Activated CD4-positive, alpha-beta T cell treated with anti-CD3 and anti-CD28 coated beads, Interleukin-2, amount 50 U/mL, for 4 hours (primary cell): ENCODE measurements around the gene HES4.
"Not testable (repeated sequence)": the region's sequence is repeated elsewhere in the genome, so short reads cannot be mapped to it uniquely, and the experiment has no call there.

Source experiments
- DNase-seq, 2 experiments: peaks; one replicate each; pipeline ENCODE4 v3.0.0-alpha.2; 2020

Gene HES4

DNA sequence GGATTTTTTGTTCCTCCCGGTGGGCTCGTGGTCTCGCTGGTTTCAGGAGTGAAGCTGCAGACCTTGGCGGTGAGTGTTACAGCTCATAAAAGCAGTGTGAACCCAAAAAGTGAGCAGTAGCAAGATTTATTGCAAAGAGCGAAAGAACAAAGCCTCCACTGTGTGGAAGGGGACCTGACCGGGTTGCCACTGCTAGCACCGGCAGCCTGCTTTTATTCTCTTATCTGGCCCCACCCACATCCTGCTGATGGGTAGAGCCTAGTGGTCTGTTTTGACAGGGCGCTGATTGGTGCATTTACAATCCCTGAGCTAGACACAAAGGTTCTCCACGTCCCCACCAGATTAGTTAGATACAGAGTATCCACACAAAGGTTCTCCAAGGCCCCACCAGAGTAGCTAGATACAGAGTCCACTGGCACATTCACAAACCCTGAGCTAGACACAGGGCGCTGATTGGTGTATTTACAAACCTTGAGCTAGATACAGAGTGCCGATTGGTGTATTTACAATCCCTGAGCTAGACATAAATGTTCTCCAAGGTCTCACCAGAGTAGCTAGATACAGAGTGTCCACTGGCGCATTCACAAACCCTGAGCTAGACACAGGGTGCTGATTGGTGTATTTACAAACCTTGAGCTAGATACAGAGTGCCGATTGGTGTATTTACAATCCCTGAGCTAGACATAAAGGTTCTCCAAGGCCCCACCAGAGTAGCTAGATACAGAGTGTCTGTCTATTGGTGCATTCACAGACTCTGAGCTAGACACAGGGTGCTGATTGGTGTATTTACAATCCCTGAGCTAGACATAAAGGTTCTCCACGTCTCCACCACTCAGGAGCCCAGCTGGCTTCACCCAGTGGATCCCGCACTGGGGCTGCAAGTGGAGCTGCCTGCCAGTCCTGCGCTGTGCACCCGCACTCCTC is 17.8 kb upstream of the HES4 start:
- DNase-seq: not testable (repeated sequence)

- no peak for DNase-seq
These were observed 15.1 kb upstream of the HES4 start for GRCh38 chr1:1014799-1015681.

DNA sequence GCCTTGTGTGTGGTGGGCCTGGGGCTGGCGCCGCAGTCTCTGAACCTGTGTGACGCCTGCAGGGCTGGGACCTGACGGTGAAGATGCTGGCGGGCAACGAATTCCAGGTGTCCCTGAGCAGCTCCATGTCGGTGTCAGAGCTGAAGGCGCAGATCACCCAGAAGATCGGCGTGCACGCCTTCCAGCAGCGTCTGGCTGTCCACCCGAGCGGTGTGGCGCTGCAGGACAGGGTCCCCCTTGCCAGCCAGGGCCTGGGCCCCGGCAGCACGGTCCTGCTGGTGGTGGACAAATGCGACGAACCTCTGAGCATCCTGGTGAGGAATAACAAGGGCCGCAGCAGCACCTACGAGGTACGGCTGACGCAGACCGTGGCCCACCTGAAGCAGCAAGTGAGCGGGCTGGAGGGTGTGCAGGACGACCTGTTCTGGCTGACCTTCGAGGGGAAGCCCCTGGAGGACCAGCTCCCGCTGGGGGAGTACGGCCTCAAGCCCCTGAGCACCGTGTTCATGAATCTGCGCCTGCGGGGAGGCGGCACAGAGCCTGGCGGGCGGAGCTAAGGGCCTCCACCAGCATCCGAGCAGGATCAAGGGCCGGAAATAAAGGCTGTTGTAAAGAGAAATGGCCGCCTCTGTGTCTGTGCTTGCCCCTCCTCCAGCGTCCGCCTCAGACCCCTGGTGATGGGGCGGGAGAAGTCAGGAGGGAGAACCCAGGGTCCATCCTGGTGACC is 14.2 kb upstream of the HES4 start:
- no peak for DNase-seq

DNA sequence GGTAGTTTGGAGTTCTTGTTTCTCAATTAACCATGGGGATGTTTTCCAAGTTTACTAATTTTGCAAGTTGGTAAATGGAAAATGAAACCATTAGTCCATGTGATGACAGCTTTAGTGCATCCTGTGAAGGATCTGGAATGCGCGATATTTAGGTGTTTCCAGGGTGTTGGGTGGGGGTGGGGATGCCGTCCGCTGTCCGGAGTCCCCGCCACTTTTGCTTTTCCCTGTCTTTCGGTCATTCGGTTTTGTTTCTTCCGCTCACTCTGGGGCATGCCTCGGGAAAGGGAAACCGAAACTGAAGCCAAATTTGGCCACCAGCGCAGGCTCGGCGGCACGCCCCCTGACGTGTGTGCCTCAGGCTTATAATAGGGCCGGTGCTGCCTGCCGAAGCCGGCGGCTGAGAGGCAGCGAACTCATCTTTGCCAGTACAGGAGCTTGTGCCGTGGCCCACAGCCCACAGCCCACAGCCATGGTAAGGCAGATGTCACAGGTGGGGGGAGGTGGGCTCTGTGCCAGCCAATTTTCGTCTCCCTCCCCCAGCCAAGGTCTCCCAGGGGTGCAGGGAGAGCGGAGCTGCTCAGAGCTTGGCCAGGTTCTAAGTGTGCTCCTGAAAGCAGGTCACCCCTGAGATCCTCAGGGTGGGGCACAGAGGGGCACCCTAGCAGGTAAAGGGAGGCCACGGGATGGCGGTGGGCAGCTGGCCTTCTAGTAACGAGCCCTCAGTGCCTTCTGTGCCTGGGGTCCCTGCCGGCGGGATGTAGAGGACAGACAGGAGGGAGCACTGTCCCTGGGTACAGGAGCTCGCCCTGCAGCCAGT is 13.4 kb upstream of the HES4 start, which contains the start of gene ISG15:
Gene ISG15, plus strand, starts transcription at position 393 of the 817 bp plus-strand sequence. Its CDS starts 77 bp downstream, at position 470.
- peak; percentile 85 to 87 for DNase-seq

DNA sequence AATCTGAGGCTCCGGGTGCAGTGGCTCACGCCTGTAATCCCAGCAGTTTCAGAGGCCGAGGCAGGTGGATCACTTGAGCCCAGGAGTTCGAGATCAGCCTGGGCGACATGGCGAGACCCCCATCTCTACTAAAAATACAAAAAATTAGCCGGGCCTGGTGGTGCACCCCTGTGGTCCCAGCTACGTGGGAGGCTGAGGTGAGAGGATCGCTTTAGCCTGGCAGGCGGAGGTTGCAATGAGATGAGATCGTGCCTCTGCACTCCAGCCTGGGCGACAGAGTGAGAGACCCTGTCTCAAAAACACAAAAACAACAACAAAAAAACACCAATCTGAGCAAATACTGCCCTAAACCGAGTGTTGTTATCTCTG is 12.8 kb upstream of the HES4 start:
- not testable (repeated sequence) for DNase-seq

DNA sequence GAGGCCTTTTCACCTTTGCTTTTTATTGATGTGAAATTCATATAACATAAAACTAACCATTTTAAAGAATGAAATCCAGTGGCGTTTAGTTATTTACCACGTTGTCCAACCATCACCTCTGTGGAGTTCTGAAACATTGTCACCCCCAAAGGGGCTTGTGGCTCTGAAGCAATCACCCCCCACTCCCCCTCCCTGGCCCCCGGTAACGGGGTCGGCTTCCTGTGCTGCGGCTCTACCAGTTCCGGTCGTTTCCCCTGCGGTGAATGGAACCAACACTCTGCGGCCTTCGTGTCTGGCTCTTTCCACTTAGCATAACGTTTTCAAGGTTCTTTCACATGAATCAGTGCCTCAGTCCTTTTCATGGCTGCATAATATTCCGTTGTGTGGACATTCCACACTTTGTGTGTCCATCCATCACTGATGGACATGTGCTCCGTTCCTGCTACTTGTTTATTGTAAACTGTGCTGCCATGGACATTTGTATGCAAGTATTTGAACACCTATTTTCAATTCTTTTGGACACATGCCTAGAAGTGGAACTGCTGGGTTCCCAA is 11.6 kb upstream of the HES4 start:
- DNase-seq: no peak

- not testable (repeated sequence) for DNase-seq
These were observed 10.2 kb upstream of the HES4 start for GRCh38 chr1:1010131-1010530.

DNA sequence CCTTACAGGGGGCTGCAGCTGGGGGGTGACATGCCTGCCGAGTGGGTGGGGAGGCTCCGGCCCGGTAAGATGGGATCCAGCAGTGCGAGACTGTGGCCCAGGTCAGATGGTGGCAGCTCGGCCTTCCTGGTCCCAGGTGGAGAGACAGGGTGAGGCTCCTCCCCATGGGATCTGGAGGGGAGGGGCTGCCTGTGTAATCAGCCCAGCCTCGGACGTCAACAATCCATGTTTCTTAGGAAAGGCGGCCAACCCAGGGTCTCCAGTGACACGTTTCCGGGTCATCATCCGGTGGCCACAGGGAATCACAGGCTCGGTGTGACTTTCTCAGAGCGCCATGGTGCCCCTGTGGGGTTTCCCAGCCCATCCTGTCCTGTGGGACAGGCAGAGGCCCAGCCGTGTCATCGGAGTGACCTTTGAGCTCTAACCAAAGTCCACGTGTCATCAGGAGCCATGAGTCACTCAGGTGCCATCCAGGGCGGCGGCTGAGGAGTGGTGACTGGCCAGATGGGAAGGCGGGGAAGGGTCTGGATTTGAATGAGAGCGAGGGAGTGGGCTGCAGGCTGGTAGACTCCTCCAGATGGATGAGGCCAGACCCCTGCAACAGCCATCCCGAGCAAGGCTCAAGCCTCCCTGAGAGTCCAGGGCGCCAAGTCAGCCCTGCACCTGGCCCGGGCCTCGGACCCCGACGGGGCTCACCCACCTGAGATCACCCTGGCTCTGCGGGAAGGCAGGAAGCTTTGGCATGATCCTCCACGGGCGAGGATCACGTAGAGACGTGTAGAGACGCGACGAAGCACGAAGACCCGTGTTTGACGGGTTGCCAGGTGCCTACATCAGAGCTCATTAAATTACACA is 6.6 kb upstream of the HES4 start:
- DNase-seq: no peak

DNA sequence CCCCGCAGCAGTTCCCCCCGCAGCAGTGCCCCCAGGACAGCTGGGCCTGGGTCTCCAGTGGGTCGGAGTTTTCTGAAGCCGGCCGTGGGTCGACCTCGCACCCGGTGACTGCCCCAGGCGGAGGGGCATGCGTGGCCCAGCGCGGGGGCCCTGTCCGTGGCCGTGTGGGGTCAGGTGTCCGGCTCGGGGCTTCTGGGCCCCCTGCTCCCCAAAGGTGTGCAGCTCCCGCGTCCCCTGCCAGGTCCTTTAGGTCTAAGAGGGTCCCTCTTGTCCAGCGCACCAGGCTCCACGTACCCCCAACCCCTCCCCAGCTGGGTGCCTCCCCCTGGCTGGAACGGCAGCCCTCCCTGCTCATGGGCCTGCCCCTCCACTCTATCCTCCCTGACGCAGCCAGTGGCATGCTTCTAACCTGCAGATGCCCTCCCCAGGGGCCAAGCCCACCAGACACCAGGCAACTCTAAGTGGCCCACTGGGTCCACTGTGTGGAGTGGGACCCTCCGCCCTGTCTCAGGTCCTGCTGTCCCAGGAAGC is 5.9 kb upstream of the HES4 start:
- DNase-seq: no peak

GRCh38 chr1:1004780-1005697 is 5.1 kb upstream of the HES4 start:
- DNase-seq: no peak

DNA sequence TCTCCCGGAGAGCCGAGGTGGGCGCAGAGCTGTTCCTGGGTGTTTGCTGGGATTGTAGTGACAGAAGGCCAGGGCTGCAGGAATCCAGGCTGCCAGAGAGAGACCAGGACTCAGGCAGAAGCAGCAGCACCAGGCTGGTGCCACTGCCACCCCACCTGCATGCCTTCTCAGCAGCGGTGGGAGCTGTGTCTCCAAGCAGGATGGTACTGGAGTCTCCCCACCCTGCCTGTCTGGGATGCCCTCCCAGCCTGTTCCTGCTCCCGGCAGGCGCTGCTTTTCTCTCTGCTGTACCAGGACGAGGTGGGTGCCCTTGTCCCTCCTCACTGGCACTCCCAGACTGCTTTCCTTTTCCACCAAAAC is 4.5 kb upstream of the HES4 start:
- DNase-seq: no peak

- DNase-seq: no peak
These were observed 3.9 kb upstream of the HES4 start for GRCh38 chr1:1003618-1004419.

DNA sequence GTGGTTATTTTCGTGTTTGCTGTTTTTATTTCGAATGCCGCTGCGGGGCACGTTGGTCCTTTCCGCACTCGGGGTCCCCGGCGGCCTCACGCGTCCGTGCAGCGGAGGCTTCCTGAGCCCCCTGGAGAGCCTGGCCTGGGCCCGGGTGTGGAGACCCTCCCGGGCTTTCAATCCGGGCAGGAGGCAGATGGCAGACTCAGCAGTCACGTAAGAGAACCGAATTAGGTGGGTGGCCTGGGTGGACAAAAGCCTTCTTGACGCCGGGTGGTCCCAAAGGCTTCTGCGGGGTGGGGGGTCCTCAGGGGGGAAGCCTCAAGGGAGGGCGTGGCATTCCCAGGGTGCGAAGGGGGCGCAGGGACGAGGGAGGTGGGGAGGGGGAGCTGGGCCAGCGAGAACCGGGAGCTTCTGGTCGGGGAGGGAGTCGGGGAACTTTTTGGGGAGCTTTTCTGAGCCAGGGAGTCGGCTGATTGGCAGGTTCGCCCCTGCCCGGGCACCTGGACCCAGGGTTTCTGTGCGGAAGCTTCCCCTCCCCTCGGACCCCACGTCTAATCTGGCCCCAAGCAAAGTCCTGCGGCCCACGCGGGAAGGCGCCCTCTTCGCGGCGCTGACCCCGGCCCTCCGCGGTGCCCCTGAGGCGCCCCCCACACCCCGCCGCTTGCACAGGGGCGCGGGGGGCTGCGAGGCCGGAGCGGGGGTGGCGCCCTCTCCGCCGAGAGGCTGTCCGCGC is 1.3 kb upstream of the HES4 start:
- DNase-seq: no peak

DNA sequence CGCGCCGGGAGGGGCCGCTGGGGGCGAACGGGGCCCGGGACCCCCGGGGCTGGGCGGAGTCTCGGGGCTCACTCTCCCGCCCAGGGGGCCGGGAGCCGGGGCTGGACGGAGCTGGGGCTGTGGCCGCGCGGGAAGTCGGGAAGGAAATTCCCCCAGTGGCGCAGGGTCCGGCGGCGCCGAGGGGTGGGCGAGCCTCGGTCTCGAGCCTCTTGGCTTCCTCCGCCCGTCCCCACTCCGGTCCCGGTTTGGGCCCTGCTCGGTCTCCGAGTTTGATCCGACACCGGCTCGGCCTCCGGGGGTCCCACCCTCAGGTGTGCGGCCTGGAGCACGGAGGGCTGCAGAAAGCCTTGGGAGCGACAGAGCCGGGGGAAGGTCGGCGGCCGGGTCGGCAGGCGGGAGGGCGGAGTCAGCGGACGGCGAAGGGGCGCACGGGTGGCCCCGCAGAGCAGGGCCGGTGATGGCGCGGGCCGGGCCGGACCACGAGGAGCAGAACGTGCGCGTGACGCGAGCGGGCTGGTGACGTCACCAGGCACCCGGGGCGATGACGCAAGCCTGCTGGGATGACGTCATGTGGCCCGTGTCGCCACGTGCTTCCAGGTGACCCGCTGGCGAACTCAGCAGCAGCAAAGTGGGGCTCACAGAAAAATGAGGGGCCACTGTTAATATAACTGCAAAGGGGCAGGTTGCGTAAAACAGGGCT is 610 bp upstream of the HES4 start:
- DNase-seq: peak; percentile 67 to 72

DNA sequence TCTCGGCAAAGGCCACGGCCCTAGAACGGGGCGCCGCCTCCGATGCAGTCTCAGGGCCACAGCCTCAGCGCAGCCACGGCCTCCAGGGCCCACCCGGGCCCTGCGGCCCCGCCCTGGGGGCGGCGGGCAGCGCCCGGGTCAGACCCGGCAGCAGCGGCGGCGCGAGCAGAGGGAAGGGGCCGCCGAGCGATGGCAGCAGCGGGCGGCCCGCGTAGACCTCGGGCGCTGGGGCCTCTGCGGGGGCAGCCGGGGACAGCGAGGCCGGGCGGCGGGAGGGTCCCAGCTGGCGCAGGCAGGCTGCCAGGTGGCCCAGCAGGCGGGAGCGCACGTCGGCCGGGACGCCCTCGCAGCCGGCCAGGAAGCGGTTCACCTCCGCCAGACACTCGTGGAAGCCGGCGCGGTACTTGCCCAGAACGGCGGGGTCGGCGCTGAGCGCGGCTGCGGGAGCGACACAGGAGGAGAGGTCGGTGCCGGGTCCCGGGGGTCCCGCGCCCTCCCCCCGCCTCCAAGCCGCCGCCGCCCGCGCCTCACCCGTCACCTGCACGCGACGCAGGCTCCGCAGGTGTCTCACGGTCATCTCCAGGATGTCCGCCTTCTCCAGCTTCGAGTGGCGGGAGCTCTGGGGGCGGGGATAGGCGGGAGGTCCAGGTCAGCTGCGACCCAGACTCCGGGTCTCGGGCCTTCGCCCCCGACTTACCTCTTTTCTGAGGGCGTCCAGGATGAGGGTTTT is 737 bp downstream of the HES4 start:
- no peak for DNase-seq

- DNase-seq: no peak
These were observed 1.2 kb downstream of the HES4 start for GRCh38 chr1:998745-998994.
